Midbrain (tissue), 1 donor: ENCODE measurements around the gene PIGW.
"Not testable (repeated sequence)": the region's sequence is repeated elsewhere in the genome, so short reads cannot be mapped to it uniquely, and the experiment has no call there.

ENCODE experiments used
- DNase-seq: peaks from one replicate; lab custom pipeline; 2025; lab: John Stamatoyannopoulos, UW

The PIGW gene

DNA sequence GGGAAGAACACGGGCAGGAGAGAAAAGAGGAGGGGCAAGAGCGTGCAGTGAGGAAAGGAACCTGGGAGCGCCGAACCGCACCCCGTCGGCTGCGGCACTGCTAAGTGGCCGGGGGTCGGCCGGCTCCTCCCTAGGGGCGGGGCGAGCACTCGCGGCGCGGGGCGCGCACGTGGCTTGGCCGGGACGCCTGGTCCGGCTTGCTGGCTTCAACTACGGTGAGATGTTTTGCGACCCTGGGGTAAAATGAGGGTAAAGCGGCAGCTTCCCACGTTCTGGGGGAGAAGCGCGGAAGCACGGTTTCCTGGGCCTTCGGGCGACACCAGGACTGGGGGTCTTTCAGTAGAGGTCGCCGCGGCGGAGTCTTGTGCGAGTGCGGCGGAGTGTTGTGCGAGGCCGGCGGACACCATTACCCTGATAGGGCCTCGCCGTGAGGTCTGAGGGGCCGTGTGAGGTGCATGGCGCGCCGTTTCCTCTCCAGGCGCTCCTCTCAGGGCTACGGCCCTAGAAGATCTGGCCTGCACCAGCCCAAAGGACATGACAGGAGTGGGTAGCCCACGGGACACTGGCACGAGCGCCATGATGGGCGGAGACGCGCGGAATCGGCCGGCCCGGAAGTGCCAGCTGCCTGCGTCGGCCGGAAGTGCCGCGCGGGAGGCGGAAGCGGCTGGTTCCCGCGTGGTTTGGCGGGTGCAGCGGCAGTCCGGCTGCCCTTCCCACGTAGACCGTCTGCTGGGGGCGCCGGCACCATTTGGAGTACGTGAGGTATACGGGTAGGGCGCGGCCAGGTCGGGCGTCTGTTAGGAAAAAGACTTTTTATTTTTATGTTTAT is at the start of gene PIGW, which contains the start of gene MYO19:
Gene PIGW (plus strand): TSS at position 148 of the 829 bp plus-strand sequence. CDS start 2,115 bp downstream, outside the sequence.
Gene MYO19 (minus strand): TSS at position 29 of the 829 bp plus-strand sequence. CDS start 2,330 bp downstream, outside the sequence.
- DNase-seq, result peak; percentile 87

DNA sequence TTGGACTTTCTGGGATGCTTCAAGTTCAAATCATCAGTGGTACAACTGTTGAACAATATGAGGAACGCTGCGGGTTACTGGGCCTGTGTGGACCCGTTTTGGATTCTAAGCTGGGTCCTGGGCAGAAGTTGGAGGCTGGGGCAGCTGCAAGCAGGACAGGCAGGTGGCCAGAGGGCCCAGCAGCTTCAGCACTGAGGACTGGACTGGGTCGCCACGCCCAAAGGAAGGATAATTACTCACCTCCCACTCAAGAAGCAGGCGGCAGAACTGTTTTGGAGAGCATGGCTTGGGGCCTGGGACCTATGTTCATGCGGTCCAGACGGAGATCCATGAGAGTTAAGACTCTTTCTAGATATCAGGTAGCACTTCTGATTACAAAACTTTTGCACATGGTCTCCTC is 49.8 kb upstream of the PIGW start:
- DNase-seq, result no peak

DNA sequence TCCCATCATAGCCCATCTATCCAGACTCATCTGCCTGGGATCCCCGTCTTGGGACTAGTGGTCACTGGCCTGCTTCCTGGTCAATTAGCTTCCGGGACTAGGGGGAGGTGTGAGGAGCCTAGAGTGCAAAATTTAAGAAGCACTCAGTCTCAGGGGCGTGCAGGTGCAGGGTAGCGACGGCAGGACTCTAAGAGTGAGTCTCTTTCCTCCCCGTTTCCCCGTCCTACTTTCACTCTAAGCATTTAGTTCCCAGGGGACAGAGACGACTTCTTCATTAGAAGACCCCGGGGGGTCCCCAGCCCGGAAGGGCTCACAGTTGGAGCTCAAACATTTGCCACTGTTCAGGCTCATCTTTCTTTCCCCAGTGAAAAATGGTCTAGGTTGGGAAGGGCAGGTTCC is 49.0 kb upstream of the PIGW start:
- no peak for DNase-seq

GRCh38 chr17:36486204-36487194 is 48.3 kb upstream of the PIGW start, which contains the start of gene ZNHIT3:
Gene ZNHIT3 (plus strand): TSS chr17:36486681. CDS start chr17:36486700, 19 bp downstream.
- peak; percentile 90 for DNase-seq

DNA sequence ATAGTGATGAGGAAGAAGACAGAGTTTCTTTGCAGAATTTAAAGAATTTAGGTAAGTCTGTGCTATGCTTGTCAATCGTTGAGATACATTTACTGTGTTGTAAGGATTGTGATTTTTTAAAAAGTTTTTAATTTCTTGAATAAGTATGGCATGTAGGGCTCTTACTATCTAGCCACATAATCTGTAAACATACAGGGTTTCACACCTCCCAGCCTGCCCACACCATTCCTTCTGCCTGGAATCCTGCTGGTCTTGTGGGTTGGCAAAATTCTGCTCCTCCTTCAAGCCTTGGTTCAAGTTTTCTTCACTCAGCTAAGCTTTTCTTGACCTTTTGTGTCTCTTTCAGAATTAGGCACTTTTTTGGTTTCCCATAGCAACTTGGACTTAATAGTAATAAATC is 40.8 kb upstream of the PIGW start:
- DNase-seq, result no peak

GRCh38 chr17:36494674-36495073 is 40.1 kb upstream of the PIGW start:
- no peak for DNase-seq

- DNase-seq, result no peak
Observed at GRCh38 chr17:36495076-36495578, 39.7 kb upstream of the PIGW start.

- peak; percentile 26 for DNase-seq
Observed at GRCh38 chr17:36496018-36496789, 38.6 kb upstream of the PIGW start.

GRCh38 chr17:36498155-36498554 is 36.6 kb upstream of the PIGW start:
- no peak for DNase-seq

- DNase-seq, result no peak
Observed at GRCh38 chr17:36498560-36499300, 36.1 kb upstream of the PIGW start.

GRCh38 chr17:36500745-36501225 is 34.0 kb upstream of the PIGW start:
- DNase-seq, result no peak

DNA sequence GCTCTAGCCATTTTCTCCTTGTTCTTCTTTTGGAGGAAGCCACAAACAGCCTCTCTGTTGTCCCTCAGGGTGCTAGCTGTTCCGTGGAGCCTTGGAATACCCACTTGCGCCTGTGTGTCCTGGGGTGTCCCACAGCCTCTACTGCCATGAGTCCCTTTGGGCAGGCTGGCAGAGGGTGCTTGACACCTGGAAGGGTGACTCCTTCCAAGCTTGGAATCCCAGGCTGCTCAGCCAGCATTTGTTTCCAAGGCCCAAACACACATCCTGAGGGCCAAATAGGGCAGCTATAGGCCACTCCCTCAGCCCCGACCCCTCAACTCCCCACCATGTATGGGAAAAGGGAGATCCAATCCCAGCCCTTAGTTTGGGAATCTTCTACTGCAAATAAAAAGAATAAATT is 33.4 kb upstream of the PIGW start:
- DNase-seq, result no peak

DNA sequence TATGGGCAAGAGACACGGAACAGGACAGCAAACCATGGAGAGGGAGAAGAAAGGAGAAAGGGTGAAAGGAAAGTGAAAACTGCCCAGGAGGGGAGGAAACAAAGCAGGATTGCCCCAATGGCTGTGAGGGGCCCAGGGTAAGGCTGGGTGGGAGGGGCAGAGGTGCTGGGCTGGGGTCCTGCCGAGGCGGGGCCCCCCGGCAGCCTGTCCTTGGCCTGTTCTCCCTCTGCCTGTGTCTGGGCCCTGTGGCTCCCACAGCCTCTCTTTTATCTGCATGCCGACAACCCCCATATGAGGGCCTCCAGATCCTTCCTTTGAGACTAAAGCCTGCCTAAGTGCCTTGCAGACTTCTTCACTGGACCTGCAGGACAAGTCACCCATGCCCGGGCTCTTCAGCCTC is 32.8 kb upstream of the PIGW start:
- no peak for DNase-seq

DNA sequence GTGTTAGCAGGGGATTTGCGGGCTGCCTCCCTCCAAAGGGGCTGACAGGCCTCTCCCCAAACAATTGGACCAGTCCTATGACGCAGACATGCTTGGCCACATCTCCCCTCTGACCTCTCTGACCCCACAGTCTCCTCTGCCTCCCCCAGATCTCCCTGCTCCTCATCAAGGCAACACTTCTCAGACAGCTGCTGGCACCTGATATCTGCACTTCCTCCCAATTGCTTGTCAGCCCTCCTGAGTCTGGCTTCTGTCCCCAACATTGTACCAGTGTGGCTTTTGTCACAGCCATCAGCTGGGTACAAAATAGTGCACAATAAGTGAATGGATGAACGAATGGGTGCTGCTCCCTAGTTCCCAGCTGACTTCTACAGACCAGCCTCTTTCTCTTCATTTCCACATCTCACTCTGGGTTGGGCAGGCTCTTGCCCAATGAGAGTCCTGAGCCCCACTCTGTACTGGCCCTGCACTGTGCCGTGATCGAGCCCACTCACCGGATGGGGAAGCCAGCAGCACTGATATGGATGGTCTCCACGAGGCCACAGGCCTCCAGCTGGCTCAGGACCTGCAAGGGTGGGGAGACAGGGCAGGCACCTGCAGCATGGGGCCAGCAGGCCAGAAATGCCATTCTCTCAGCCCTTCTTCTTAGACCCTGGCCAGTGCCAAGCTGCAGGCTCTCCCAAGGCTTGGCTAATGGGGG is 31.2 kb upstream of the PIGW start:
- no peak for DNase-seq

- DNase-seq, result no peak
Observed at GRCh38 chr17:36504156-36504545, 30.6 kb upstream of the PIGW start.

DNA sequence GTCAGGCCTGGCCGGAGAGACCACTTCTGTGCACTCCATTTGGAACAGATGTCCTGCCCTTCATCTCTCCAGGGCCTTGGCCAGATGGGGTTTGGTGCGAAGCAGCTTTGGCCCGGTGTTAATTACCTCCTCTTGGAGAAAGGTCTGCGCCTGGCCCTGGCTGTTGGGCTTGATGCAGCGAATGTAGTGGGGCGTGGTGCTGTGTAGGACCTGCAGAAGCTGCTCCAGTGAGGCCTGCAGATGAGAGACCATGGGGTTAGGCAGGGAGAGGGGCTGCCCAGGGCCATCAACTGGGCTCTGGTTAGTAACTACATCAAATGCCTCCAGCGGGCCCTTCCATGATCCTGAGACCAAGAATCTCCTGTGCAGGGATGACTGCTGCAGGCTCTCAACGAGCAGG is 29.6 kb upstream of the PIGW start:
- DNase-seq, result no peak

DNA sequence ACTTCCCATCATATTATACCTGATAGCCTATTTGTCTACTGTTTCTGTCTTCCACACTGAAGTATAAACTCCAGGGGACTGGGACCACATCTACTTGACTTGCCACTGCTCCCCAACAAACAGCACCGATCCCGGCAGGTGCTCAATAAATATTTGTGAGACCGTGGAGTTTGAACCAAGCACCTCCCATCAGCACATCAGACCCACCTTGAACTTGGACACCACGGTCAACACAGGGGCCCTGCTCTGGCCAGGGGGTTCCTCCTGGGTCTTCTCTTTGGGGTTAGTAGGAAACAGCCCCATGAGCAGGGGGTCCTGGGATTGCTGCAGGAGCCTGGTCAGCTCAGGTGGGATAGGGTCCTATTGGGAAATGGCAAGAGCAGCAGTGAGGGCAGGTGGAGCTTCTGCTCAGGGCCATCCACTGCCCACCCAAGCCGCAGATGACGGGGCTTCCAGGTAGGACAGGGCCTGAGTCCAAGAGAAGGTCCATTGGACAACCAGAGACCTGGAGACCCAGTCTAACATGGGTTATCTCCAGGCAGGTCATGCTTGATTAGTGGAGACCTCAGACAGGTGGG is 28.4 kb upstream of the PIGW start:
- no peak for DNase-seq

- no peak for DNase-seq
Observed at GRCh38 chr17:36506831-36507230, 28.0 kb upstream of the PIGW start.

- DNase-seq, result no peak
Observed at GRCh38 chr17:36507266-36507665, 27.5 kb upstream of the PIGW start.

DNA sequence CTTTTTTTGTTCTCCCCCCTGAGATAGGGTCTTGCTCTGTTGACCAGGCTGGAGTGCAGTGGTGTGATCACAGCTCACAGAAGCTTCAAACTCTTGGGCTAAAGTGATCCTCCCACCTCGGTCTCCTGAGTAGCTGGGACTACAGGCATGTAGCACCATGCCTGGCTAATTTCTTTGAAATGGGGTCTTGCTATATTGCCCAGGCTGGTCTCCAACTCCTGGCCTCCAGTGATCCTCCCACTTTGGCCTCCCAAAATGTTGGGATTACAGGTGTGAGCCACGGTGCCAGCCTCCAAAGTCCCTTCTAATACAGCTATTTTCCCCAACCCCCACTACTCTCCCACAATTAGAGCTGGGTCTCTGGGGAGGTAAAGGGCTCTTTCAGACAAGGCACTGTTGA is 26.3 kb upstream of the PIGW start:
- not testable (repeated sequence) for DNase-seq
